GOT3 (cell line): ENCODE measurements around the gene STRA6.

Source experiments
- DNase-seq: peaks from one replicate; lab custom pipeline; 2025; ENCODE audit warnings: mixed read lengths; lab: John Stamatoyannopoulos, UW

The STRA6 gene

DNA sequence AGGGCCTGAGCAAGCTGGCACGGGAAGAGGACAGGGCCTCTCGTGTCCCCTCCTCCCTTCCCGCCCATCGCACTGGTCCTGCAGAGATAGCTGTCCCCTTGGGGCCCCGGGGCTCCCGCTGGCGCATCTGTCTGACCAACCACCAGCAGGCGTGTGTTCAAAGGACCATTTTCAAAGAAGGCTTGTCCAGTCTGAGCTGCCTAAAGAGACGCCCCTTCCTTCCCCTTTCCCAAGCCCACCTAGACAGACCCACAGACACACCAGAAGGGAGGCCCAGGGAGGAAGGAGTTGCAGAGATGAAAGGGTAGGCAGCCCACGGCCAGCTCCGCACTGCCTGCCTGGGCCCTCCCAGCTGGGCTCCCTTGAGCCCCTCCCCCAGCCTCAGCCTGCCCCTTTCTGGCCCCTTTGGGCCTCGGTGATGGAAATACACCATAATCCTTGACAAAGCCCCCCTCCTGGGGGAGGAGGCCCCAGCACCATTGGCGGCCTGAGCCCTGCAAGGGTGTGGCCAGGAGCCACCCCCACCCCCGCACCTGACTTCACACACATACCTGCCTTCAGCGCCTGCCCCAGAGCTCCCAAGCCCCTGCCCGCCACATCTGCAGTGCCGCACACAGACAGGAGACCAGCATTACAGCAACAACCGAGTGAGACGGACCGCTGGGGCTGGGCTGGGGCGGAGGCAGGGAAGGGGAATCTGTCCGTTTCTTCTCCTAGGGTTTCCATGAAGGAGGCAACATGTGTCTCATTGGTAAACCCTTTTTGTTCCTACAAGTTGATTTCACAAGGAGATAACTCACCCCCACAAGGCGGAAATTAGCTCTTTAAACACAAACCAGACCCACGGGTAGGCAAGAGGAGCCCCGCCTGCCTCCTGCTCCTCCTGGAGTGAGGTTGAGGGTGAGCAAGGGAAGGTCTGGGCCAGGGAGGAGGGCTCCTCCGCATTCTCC is at the start of gene STRA6:
STRA6 (minus strand) TSS at position 336 of the 950 bp plus-strand sequence. CDS start 520 bp downstream, outside the sequence.
- DNase-seq = no peak

DNA sequence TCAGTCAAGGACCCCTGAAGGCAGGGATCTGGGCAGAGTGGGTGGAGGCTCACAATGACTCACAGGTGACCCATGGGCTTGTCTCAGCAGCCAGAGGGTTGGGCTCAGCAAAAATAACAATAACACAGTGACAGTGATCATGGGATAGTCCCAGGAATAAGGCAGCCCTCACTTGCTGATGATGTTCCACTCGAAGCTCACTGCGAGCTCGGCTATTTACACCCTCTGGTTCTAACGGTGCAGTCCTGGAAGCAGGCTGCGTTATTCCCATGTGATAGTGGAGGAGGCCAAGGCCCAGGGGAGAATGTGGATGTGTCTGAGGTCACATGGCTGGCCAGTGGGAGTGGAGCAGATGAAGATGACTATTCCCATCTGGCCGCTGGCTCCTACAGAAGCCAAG is 49.7 kb upstream of the STRA6 start:
- DNase-seq = no peak

DNA sequence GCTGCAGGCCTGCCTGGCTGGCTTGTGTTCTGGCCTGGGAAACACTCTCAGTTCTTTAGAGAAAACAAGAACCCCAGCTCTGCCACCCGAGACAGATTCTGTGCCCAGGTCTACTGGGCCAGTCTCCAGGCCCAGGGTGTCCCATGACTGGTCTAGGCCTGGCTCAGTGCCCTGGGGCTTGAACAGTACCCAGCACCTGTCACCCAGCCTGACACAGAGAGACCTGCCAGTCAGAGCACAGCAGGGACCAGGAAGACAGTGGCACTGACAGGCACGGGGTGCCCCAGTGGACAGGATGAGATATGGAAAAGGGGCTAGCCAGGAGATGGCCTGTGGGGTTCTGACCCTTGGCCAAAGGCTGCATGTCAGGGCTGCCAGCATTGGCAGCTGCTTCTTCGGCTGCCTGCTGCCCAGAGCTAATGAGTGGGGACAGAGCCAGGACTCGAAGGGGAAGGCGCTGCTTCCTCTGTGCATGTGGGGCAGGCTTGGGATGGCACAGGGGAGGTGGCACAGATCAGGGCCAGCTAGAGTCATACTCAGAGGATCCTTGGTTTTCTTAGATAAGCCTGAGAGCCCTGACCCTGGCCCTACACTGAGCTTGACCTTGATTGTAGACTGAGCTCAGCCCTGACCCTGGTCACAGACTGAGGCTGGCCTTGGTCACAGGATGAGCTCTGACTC is 48.7 kb upstream of the STRA6 start:
- no peak for DNase-seq

DNA sequence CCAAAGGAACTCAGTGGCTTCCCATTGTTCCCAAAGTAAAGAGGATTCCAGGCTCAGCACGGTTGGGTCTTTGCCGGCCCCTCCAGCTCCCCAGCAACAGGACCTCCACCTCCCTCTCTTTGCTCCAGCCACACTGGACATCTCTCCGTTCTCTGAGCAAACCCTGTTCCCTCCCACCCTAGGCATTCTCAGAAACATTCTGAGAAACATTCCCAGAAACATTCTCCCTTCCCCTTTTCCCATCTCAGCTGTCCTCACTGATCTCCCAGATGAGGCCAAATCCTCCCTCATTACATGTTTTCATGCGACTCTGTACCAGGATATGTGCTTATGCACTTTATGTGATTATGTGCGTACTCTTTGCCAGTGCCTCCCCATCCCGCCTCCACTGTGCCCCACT is 47.7 kb upstream of the STRA6 start:
- no peak for DNase-seq

GRCh38 chr15:74245342-74245931 is 42.9 kb upstream of the STRA6 start:
- no peak for DNase-seq

- DNase-seq = no peak
Observed at GRCh38 chr15:74244822-74245341, 42.3 kb upstream of the STRA6 start.

DNA sequence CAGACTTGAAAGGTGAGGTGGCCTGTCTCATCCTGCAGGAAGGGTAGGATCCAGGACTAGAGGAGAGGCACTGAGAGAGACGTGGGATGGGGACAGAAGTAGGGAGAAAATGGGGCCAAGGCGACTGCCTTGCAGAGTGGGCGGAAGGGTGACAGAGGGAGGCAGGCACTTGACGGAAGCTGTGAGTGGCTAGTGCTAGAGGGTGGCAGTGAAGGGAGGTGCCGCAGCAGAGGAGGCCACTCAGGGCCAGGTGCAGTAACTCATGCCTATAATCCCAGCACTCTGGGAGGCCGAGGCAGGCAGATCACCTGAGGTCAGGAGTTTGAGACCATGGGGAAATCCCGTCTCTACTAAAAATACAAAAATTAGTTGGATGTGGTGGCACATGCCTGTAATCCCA is 40.8 kb upstream of the STRA6 start:
- no peak for DNase-seq

DNA sequence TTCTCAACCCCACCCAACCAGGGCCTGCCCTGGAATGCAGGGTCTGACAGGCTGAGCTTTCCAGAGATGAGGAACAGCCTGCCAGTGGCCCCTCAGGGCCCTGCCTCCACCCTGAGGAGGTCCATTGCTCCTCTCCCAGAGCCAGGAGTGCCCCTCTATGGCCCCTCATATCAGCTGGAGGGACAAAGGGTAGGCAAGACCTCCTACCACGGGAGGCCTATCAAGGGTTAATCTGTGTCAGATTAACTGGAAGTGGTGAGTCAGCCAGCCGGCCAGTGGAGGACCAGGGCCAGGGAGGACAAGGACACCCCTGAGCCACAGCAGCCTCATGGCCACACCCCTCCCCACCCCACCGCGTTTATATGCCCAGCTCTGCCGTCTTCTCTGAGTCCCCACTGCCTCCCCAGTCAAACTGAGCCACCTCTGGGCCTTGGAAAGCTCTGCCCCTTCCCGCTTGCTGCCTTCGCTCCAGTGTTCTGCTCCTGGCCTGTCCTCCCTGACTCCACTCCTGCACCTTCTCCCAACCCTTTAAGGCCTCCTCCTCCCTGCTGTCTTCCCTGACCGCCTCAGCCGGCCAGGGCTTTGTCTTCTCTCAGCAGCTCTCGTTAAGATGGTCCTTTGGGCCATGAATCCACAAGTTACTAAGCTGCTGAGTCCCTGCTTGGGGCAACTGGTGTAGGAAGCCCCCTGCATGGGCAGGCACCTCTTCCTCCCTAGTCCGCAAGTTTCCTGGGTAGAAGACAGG is 40.0 kb upstream of the STRA6 start:
- no peak for DNase-seq

GRCh38 chr15:74240897-74241614 is 38.5 kb upstream of the STRA6 start:
- DNase-seq = no peak

- peak; percentile 60 for DNase-seq
Observed at GRCh38 chr15:74240002-74240568, 37.5 kb upstream of the STRA6 start.

DNA sequence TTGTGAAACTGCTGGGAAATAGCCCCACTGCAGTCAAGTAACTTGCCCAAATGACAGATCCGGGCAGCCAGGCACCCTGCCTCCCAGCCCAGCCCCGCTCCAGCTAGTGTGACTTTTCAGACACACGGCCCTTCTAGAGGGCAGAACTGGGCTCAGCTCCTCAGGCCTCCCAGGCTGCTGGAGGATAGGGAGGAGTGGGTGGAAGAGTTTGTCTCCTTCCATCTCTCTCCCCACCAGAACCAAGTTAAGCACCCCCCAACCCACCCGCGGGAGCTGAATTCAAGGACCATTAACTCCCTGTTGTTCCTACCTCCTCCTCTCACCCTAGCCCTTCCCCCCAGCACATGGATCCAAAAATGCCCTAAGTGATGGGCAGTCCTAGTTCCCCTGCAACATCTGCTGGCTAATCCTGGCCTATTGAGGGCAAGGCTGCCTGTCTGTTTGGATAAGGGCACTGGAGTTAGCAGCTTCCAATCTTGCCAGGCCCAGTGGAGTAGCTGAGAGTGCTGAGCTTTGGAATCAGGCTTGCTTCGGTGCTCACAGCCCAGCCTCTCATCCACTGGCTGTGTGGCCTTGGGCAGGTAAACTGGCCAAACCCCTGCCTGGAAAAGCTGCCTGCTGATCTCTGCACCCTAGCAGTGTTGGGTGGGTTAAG is 36.6 kb upstream of the STRA6 start:
- no peak for DNase-seq

GRCh38 chr15:74235962-74236361 is 33.4 kb upstream of the STRA6 start, which contains the start of gene CCDC33:
TSS of gene CCDC33 (plus strand) at chr15:74236326. CDS start at chr15:74236720, 394 bp downstream.
- DNase-seq = no peak

GRCh38 chr15:74234598-74234875 is 31.9 kb upstream of the STRA6 start:
- no peak for DNase-seq

- no peak for DNase-seq
Observed at GRCh38 chr15:74233851-74234597, 31.4 kb upstream of the STRA6 start.

- no peak for DNase-seq
Observed at GRCh38 chr15:74233373-74233772, 30.8 kb upstream of the STRA6 start.

- DNase-seq = no peak
Observed at GRCh38 chr15:74231475-74231874, 28.9 kb upstream of the STRA6 start.

GRCh38 chr15:74229686-74230085 is 27.1 kb upstream of the STRA6 start:
- no peak for DNase-seq

- no peak for DNase-seq
Observed at GRCh38 chr15:74228723-74229081, 26.1 kb upstream of the STRA6 start.

- no peak for DNase-seq
Observed at GRCh38 chr15:74227968-74228722, 25.6 kb upstream of the STRA6 start.
